Peyer's patch (tissue), 4 donors: Measurements from ENCODE around the gene TAS2R3. TPM values are rescaled to one million over a fixed set of nuclear protein-coding genes. Genes with fewer than 3 reads are reported as not detected.

Experiments
- DNase-seq, 3 donors: peaks; one replicate each; pipeline ENCODE4 v3.0.0-alpha.2; 2017 to 2019
- H3K27ac ChIP-seq, 4 donors: fragments of 200-600 bp; sonication (generic); one replicate each; pipeline ENCODE4 v1.5.1; 2016 to 2019
- H3K27me3 ChIP-seq, 2 donors: fragments of 200-600 bp; sonication (generic); one replicate each; pipeline ENCODE4 v1.5.1; 2019
- H3K36me3 ChIP-seq, 3 donors: fragments of 200-600 bp; sonication (generic); one replicate each; pipeline ENCODE4 v1.5.1; 2016 to 2019
- H3K4me1 ChIP-seq, 4 donors: fragments of 200-600 bp; sonication (generic); one replicate each; pipeline ENCODE4 v1.5.1; 2016 to 2019
- H3K4me3 ChIP-seq, 4 donors: fragments of 200-600 bp; sonication (generic); 1 replicate in 3 of 4; 2 replicates in 1 of 4; pipeline ENCODE4 v1.5.1; 2016 to 2019; ENCODE audit warnings: mild to moderate bottlenecking in 1 of 4
- H3K9me3 ChIP-seq, 4 donors: fragments of 200-600 bp; sonication (generic); one replicate each; pipeline ENCODE4 v1.5.1; 2016 to 2019; ENCODE audit warnings: mild to moderate bottlenecking in 1 of 4
- CTCF ChIP-seq, 6 experiments: fragments of 450-650 bp in 4 of 6; fragments of 200-600 bp in 2 of 6; sonication (generic) in 1 of 6; IDR thresholded peaks; one replicate each; pipeline ENCODE4 v1.5.1; 2017 to 2019; ENCODE audit warnings: antibody characterized with exemption in 6 of 6, mild to moderate bottlenecking in 3 of 6, moderate library complexity in 1 of 6
- POLR2A ChIP-seq, 2 donors: fragments of 450-650 bp; IDR thresholded peaks; one replicate each; pipeline ENCODE4 v1.5.1; 2017; ENCODE audit warnings: antibody characterized with exemption in 2 of 2, mild to moderate bottlenecking in 2 of 2, moderate library complexity in 2 of 2
- total RNA-seq, 4 donors: library from RNA; depleted of rRNA; stranded (reverse); fragments of >200 nt; gene quantifications; one replicate each; pipeline ENCODE4 v1.1.0, GENCODE V29; 2016

The TAS2R3 gene
- total RNA-seq, 4 donors from 2014 or later, result 5.7 to 6.6 (median 6.3) TPM

DNA sequence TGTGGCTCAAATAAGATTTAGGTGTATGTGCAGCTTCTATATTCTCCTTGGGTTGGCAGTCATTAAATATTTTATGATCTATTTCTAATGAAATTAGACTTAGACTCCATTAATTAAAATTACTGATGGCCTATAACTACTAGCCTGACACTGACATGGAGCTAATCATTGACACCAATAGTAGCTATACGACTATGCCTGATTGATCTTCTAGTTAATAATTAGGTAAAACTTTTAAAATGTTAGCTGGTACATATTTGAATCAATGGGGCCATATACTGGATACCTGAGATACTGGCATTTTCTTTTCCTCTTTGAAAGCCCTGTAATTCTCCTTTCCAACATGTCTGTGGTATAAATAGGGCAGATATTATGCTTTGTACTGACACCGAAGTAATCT is 41.4 kb upstream of the TAS2R3 start:
- no peak overlapping the region for H3K27ac ChIP-seq
- no peak for DNase-seq
- H3K4me3 ChIP-seq, result no peak overlapping the region
- no peaks in the 10 kb centered on the region for H3K9me3 ChIP-seq
- no peaks in the 10 kb centered on the region for H3K27me3 ChIP-seq
- TF ChIP-seq POLR2A (IDR thresholded peaks at IDR 0.05) (no peak), CTCF (IDR thresholded peaks at IDR 0.05) (no peak)
- no peaks in the 10 kb centered on the region for H3K4me1 ChIP-seq
- H3K36me3 ChIP-seq, result no peaks in the 10 kb centered on the region

- no peak for DNase-seq
- Histone ChIP-seq H3K4me3 (no peak overlapping the region), H3K27me3 (no peaks in the 10 kb centered on the region), H3K36me3 (no peaks in the 10 kb centered on the region), H3K27ac (no peak overlapping the region), H3K9me3 (no peaks in the 10 kb centered on the region), H3K4me1 (no peaks in the 10 kb centered on the region)
- TF ChIP-seq CTCF (IDR thresholded peaks at IDR 0.05), result no peak
- TF ChIP-seq POLR2A (IDR thresholded peaks at IDR 0.05), result no peak
These were observed 34.9 kb upstream of the TAS2R3 start for GRCh38 chr7:141729020-141729419.

DNA sequence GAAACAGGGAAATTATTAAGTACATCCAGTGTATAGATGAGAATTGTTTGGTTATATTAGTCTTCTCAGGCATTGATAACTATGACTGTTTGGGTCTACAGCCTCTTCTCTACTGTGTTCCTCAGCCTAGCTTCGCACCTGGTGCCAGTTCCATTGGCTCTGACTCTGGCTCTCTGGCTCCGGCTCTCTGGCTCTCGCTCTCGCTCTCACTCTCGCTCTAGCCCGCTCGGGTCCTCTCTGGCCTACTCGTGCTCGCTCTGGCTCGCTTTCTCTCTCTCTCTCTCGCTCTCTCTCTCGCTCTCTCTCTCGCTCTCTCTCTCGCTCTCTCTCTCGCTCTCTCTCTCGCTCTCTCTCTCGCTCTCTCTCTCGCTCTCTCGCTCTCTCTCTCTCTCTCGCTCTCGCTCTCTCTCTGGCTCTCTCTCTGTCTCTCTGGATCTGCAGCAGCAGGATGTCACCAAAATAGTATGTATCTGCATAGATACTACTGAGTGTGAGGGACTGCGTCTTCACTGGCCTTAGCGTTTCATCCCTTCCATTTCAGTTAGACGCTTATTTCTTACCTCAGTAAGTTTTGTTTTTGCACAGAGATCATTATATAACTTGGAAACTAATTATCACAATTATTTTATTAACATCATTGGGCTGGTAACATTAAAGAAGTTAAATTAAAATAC is 32.3 kb upstream of the TAS2R3 start:
- Histone ChIP-seq H3K4me3 (no peak overlapping the region), H3K9me3 (no peaks in the 10 kb centered on the region), H3K4me1 (no peaks in the 10 kb centered on the region), H3K27ac (no peak overlapping the region), H3K27me3 (no peaks in the 10 kb centered on the region), H3K36me3 (no peaks in the 10 kb centered on the region)
- TF ChIP-seq CTCF (IDR thresholded peaks at IDR 0.05) (no peak), POLR2A (IDR thresholded peaks at IDR 0.05) (no peak)
- DNase-seq, result no peak

- Histone ChIP-seq H3K9me3 (no peaks in the 10 kb centered on the region), H3K36me3 (peaks cover 0 to 21% (median 0%) of the 10 kb centered on the region in 3 donors), H3K4me1 (peaks cover 0 to 27% (median 3%) of the 10 kb centered on the region in 4 donors), H3K4me3 (peak overlapping the region; percentile 61 to 91 (median 75)), H3K27me3 (no peaks in the 10 kb centered on the region), H3K27ac (peak overlapping the region; percentile 76 to 86 (median 80))
- DNase-seq, result peak; percentile 20 to 64 (median 50)
- TF ChIP-seq CTCF (IDR thresholded peaks at IDR 0.05) (no peak), POLR2A (IDR thresholded peaks at IDR 0.05) (no peak)
These were observed 26.6 kb upstream of the TAS2R3 start for GRCh38 chr7:141737118-141737835.

GRCh38 chr7:141737836-141738591 is 25.9 kb upstream of the TAS2R3 start, which contains the start of gene SSBP1:
SSBP1 (plus strand) TSS chr7:141738358; CDS start chr7:141739167, 809 bp downstream.
- peak; percentile 87 to 96 (median 91) for DNase-seq
- Histone ChIP-seq H3K36me3 (peaks cover 0 to 28% (median 0%) of the 10 kb centered on the region in 3 donors), H3K27me3 (no peaks in the 10 kb centered on the region), H3K27ac (peak within 1 kb of the TSS; percentile 76 to 86 (median 80)), H3K4me3 (peak within 1 kb of the TSS; percentile 61 to 91 (median 75)), H3K4me1 (peaks cover 0 to 27% (median 3%) of the 10 kb centered on the region in 4 donors), H3K9me3 (no peaks in the 10 kb centered on the region)
- TF ChIP-seq CTCF (IDR thresholded peaks at IDR 0.05) (peak; percentile 54 to 87 (median 76)), POLR2A (IDR thresholded peaks at IDR 0.05) (peak; percentile 45 to 57)
